ENCODE measurements around the gene KCTD15. TPM values are rescaled to one million over a fixed set of nuclear protein-coding genes. Genes with fewer than 3 reads are reported as not detected.

KCTD15 gene
- total RNA-seq, 1 experiment from 2014 or later: 59.9 TPM

DNA sequence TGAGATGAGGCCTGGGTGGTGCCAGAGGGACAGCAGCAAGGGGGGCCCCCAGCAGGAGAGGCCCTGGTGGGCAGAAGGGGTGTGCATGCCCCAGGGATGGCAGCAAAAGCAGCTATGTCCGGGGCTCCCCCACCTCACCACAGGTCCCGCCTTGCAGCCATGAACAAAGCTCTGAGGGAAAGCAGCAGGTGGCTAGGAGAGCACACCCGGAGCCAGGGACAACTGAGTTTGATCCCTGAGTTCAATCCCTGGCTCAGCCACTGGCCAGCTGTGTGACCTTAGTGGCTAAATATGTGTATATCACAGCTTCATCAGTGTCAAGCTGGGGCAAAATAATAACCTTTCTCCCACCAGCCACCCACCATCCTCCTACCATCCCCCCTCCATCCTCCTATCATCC lies 47.7 kb upstream of the KCTD15 start:
- no peak overlapping the region for H2BK12ac ChIP-seq (ENCODE audit: insufficient read length, low read depth, low read length)
- H2AK5ac ChIP-seq (ENCODE audit: insufficient read length, low read length): no peak overlapping the region
- H3K4me1 ChIP-seq (ENCODE audit: insufficient read depth, low read length): no peaks in the 10 kb centered on the region
- Mint-ChIP-seq H3K36me3 (ENCODE audit: insufficient read depth in 1 of 3, low read depth in 3 of 3) (no peaks in the 10 kb centered on the region; a peak in 1 of 7 replicates), H3K9me3 (no peaks in the 10 kb centered on the region), H3K27me3 (ENCODE audit: low read depth) (peaks cover 8% of the 10 kb centered on the region), H3K27ac (no peak overlapping the region), H3K4me3 (no peak overlapping the region), H3K4me1 (peaks cover 0 to 3% of the 10 kb centered on the region in 2 experiments; a peak in 1 of 4 replicates)
- H3K9me3 ChIP-seq (ENCODE audit: control insufficient read depth, low read depth, low read length): no peaks in the 10 kb centered on the region
- H3K27me3 ChIP-seq (ENCODE audit: insufficient read depth, low read length): no peaks in the 10 kb centered on the region
- no peak overlapping the region for H3K23ac ChIP-seq (ENCODE audit: insufficient read length, low read depth, low read length)
- no peak overlapping the region for H3T11ph ChIP-seq (ENCODE audit: low read length)
- H2BK20ac ChIP-seq (ENCODE audit: low read depth, low read length, poor library complexity, severe bottlenecking): no peak overlapping the region
- no peak overlapping the region for H3K18ac ChIP-seq (ENCODE audit: insufficient read length, low read depth, low read length)
- WGBS (ENCODE audit: extremely low coverage, insufficient read length, low lambda C conversion rate): no CpG with 5 or more reads among the region's 3 CpGs
- no peak overlapping the region for H4K91ac ChIP-seq (ENCODE audit: insufficient read length, low read depth, low read length)
- H3K56ac ChIP-seq (ENCODE audit: insufficient read length, low read depth, low read length): no peak overlapping the region
- no peak overlapping the region for H3K14ac ChIP-seq (ENCODE audit: insufficient read depth, low read length)
- no peak overlapping the region for H4K5ac ChIP-seq (ENCODE audit: insufficient read length, low read depth, low read length)
- TF ChIP-seq, protein P1, sequence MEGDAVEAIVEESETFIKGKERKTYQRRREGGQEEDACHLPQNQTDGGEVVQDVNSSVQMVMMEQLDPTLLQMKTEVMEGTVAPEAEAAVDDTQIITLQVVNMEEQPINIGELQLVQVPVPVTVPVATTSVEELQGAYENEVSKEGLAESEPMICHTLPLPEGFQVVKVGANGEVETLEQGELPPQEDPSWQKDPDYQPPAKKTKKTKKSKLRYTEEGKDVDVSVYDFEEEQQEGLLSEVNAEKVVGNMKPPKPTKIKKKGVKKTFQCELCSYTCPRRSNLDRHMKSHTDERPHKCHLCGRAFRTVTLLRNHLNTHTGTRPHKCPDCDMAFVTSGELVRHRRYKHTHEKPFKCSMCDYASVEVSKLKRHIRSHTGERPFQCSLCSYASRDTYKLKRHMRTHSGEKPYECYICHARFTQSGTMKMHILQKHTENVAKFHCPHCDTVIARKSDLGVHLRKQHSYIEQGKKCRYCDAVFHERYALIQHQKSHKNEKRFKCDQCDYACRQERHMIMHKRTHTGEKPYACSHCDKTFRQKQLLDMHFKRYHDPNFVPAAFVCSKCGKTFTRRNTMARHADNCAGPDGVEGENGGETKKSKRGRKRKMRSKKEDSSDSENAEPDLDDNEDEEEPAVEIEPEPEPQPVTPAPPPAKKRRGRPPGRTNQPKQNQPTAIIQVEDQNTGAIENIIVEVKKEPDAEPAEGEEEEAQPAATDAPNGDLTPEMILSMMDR (conservative IDR thresholded peaks at IDR 0.05): no peak
- H3K9ac ChIP-seq (ENCODE audit: extremely low read depth, insufficient read length, low read length): no peak overlapping the region
- H3K27ac ChIP-seq (ENCODE audit: insufficient read length, low read depth, low read length): no peak overlapping the region
- DNase-seq: no peak
- H3K79me1 ChIP-seq (ENCODE audit: insufficient read depth, low read depth, low read length, poor library complexity, severe bottlenecking): no peaks in the 10 kb centered on the region
- no peaks in the 10 kb centered on the region for H3K79me2 ChIP-seq (ENCODE audit: insufficient read depth, low read length)
- H2AFZ ChIP-seq (ENCODE audit: low read length): no peak overlapping the region
- H4K8ac ChIP-seq (replicated peaks; ENCODE audit: insufficient read length, low read depth, low read length): no peak overlapping the region
- no peak overlapping the region for H2BK15ac ChIP-seq (ENCODE audit: low read depth, low read length)
- no peaks in the 10 kb centered on the region for H4K20me1 ChIP-seq (ENCODE audit: control insufficient read depth, insufficient read depth, insufficient read length)
- H3K23me2 ChIP-seq (ENCODE audit: insufficient read length, low read depth, low read length, poor library complexity, severe bottlenecking): no peaks in the 10 kb centered on the region
- no peak overlapping the region for H3K4ac ChIP-seq (ENCODE audit: low read depth, low read length)
- no peak overlapping the region for H2BK5ac ChIP-seq (ENCODE audit: insufficient read length, low read length)
- H2BK120ac ChIP-seq (ENCODE audit: low read depth, low read length, poor library complexity, severe bottlenecking): no peak overlapping the region
- no peak overlapping the region for H3K4me2 ChIP-seq (ENCODE audit: insufficient read depth, insufficient read length, low read length)

All from H9 (cell line).